ENCODE results near the gene CMTR2. TPM values are rescaled to one million over a fixed set of nuclear protein-coding genes. Genes with fewer than 3 reads are reported as not detected.

CMTR2 gene
- total RNA-seq, 2 experiments from 2014 or later = 14.4 to 15.1 TPM

GRCh38 chr16:71264299-71264698 is 24.9 kb downstream of the CMTR2 start:
- CTCF ChIA-PET = no interaction called here
- peaks cover 7% of the 10 kb centered on the region for H3K27me3 Mint-ChIP-seq (ENCODE audit: low read depth)
- H3K4me1 Mint-ChIP-seq (ENCODE audit: low read depth) = no peaks in the 10 kb centered on the region
- DNase-seq = no peak
- intact Hi-C loops (cut with micrococcal nuclease) = no loop called here
- no peak overlapping the region for H3K4me3 Mint-ChIP-seq
- H3K27ac Mint-ChIP-seq = no peak overlapping the region
- H3K36me3 Mint-ChIP-seq (ENCODE audit: low read depth) = no peaks in the 10 kb centered on the region
- H3K9me3 Mint-ChIP-seq = no peaks in the 10 kb centered on the region

- no peak overlapping the region for H3K4me3 Mint-ChIP-seq
- intact Hi-C loops (cut with micrococcal nuclease) = no loop called here
These were observed 25.6 kb downstream of the CMTR2 start for GRCh38 chr16:71263582-71263981.

GRCh38 chr16:71262391-71262790 is 26.8 kb downstream of the CMTR2 start:
- Mint-ChIP-seq H3K4me3 (no peak overlapping the region), H3K27me3 (ENCODE audit: low read depth) (peaks cover 10% of the 10 kb centered on the region), H3K36me3 (ENCODE audit: low read depth) (no peaks in the 10 kb centered on the region), H3K9me3 (no peaks in the 10 kb centered on the region), H3K27ac (no peak overlapping the region), H3K4me1 (ENCODE audit: low read depth) (no peaks in the 10 kb centered on the region)
- intact Hi-C loops (cut with micrococcal nuclease) = no loop called here
- DNase-seq = no peak
- CTCF ChIA-PET = no interaction called here

More at GRCh38 chr16:71263582-71263981, 25.6 kb downstream of the CMTR2 start:
- DNase-seq = no peak
- no peaks in the 10 kb centered on the region for H3K4me1 Mint-ChIP-seq (ENCODE audit: low read depth)
- H3K27ac Mint-ChIP-seq = no peak overlapping the region
- H3K27me3 Mint-ChIP-seq (ENCODE audit: low read depth) = peaks cover 9% of the 10 kb centered on the region
- H3K36me3 Mint-ChIP-seq (ENCODE audit: low read depth) = no peaks in the 10 kb centered on the region
- CTCF ChIA-PET = no interaction called here
- H3K9me3 Mint-ChIP-seq = no peaks in the 10 kb centered on the region

- Mint-ChIP-seq H3K27ac (no peak overlapping the region), H3K4me3 (no peak overlapping the region), H3K4me1 (ENCODE audit: low read depth) (no peaks in the 10 kb centered on the region), H3K9me3 (no peaks in the 10 kb centered on the region), H3K36me3 (ENCODE audit: low read depth) (no peaks in the 10 kb centered on the region), H3K27me3 (ENCODE audit: low read depth) (peaks cover 13% of the 10 kb centered on the region)
- intact Hi-C loops (cut with micrococcal nuclease) = no loop called here
- CTCF ChIA-PET = no interaction called here
- DNase-seq = no peak
These were observed 28.2 kb downstream of the CMTR2 start for GRCh38 chr16:71260995-71261394.

- peaks cover 13% of the 10 kb centered on the region for H3K27me3 Mint-ChIP-seq (ENCODE audit: low read depth)
- no peaks in the 10 kb centered on the region for H3K36me3 Mint-ChIP-seq (ENCODE audit: low read depth)
- no peak overlapping the region for H3K27ac Mint-ChIP-seq
- CTCF ChIA-PET = no interaction called here
- no peaks in the 10 kb centered on the region for H3K4me1 Mint-ChIP-seq (ENCODE audit: low read depth)
- intact Hi-C loops (cut with micrococcal nuclease) = no loop called here
- H3K9me3 Mint-ChIP-seq = no peaks in the 10 kb centered on the region
- no peak for DNase-seq
- H3K4me3 Mint-ChIP-seq = no peak overlapping the region
These were observed 30.1 kb downstream of the CMTR2 start for GRCh38 chr16:71259086-71259485.

- DNase-seq = no peak
- H3K4me3 Mint-ChIP-seq = no peak overlapping the region
- no peak overlapping the region for H3K27ac Mint-ChIP-seq
- peaks cover 13% of the 10 kb centered on the region for H3K27me3 Mint-ChIP-seq (ENCODE audit: low read depth)
- no peaks in the 10 kb centered on the region for H3K36me3 Mint-ChIP-seq (ENCODE audit: low read depth)
- H3K9me3 Mint-ChIP-seq = no peaks in the 10 kb centered on the region
- intact Hi-C loops (cut with micrococcal nuclease) = no loop called here
- CTCF ChIA-PET = no interaction called here
- no peaks in the 10 kb centered on the region for H3K4me1 Mint-ChIP-seq (ENCODE audit: low read depth)
These were observed 30.8 kb downstream of the CMTR2 start for GRCh38 chr16:71258372-71258771.

GRCh38 chr16:71257768-71258167 is 31.4 kb downstream of the CMTR2 start:
- no peaks in the 10 kb centered on the region for H3K9me3 Mint-ChIP-seq
- intact Hi-C loops (cut with micrococcal nuclease) = no loop called here
- CTCF ChIA-PET = no interaction called here
- DNase-seq = no peak
- H3K27ac Mint-ChIP-seq = no peak overlapping the region
- H3K36me3 Mint-ChIP-seq (ENCODE audit: low read depth) = no peaks in the 10 kb centered on the region
- H3K4me3 Mint-ChIP-seq = no peak overlapping the region
- H3K27me3 Mint-ChIP-seq (ENCODE audit: low read depth) = peaks cover 13% of the 10 kb centered on the region
- H3K4me1 Mint-ChIP-seq (ENCODE audit: low read depth) = no peaks in the 10 kb centered on the region

- no peaks in the 10 kb centered on the region for H3K36me3 Mint-ChIP-seq (ENCODE audit: low read depth)
- no peak for DNase-seq
- H3K27ac Mint-ChIP-seq = no peak overlapping the region
- CTCF ChIA-PET = no interaction called here
- H3K4me1 Mint-ChIP-seq (ENCODE audit: low read depth) = no peaks in the 10 kb centered on the region
- H3K27me3 Mint-ChIP-seq (ENCODE audit: low read depth) = peaks cover 13% of the 10 kb centered on the region
- no peaks in the 10 kb centered on the region for H3K9me3 Mint-ChIP-seq
- intact Hi-C loops (cut with micrococcal nuclease) = no loop called here
- H3K4me3 Mint-ChIP-seq = no peak overlapping the region
These were observed 33.5 kb downstream of the CMTR2 start for GRCh38 chr16:71255721-71256120.

- intact Hi-C loops (cut with micrococcal nuclease) = no loop called here
- Mint-ChIP-seq H3K27ac (no peak overlapping the region), H3K4me1 (ENCODE audit: low read depth) (no peaks in the 10 kb centered on the region), H3K4me3 (no peak overlapping the region), H3K36me3 (ENCODE audit: low read depth) (no peaks in the 10 kb centered on the region), H3K27me3 (ENCODE audit: low read depth) (peaks cover 13% of the 10 kb centered on the region), H3K9me3 (no peaks in the 10 kb centered on the region)
- DNase-seq = no peak
- CTCF ChIA-PET = no interaction called here
These were observed 34.2 kb downstream of the CMTR2 start for GRCh38 chr16:71254832-71255525.

GRCh38 chr16:71250461-71251235 is 38.6 kb downstream of the CMTR2 start:
- no peaks in the 10 kb centered on the region for H3K9me3 Mint-ChIP-seq
- CTCF ChIA-PET = no interaction called here
- H3K4me1 Mint-ChIP-seq (ENCODE audit: low read depth) = no peaks in the 10 kb centered on the region
- H3K4me3 Mint-ChIP-seq = no peak overlapping the region
- H3K36me3 Mint-ChIP-seq (ENCODE audit: low read depth) = no peaks in the 10 kb centered on the region
- no peak overlapping the region for H3K27ac Mint-ChIP-seq
- DNase-seq = no peak
- peaks cover 3% of the 10 kb centered on the region for H3K27me3 Mint-ChIP-seq (ENCODE audit: low read depth)
- intact Hi-C loops (cut with micrococcal nuclease) = no loop called here

GRCh38 chr16:71249399-71249798 is 39.8 kb downstream of the CMTR2 start:
- Mint-ChIP-seq H3K4me3 (no peak overlapping the region), H3K36me3 (ENCODE audit: low read depth) (no peaks in the 10 kb centered on the region)

GRCh38 chr16:71247478-71247877 is 41.7 kb downstream of the CMTR2 start:
- no peak overlapping the region for H3K4me3 Mint-ChIP-seq
- H3K9me3 Mint-ChIP-seq = no peaks in the 10 kb centered on the region
- intact Hi-C loops (cut with micrococcal nuclease) = no loop called here
- no peak overlapping the region for H3K27ac Mint-ChIP-seq
- CTCF ChIA-PET = interaction anchor here (0.9 kb wide), 1 partner anchor 9 kb away, joined by 3 read pairs; no protein-coding TSS in a partner anchor
- no peak for DNase-seq
- H3K4me1 Mint-ChIP-seq (ENCODE audit: low read depth) = no peaks in the 10 kb centered on the region
- H3K27me3 Mint-ChIP-seq (ENCODE audit: low read depth) = peaks cover 3% of the 10 kb centered on the region
- H3K36me3 Mint-ChIP-seq (ENCODE audit: low read depth) = no peaks in the 10 kb centered on the region

More at GRCh38 chr16:71249399-71249798, 39.8 kb downstream of the CMTR2 start:
- intact Hi-C loops (cut with micrococcal nuclease) = no loop called here
- Mint-ChIP-seq H3K27me3 (ENCODE audit: low read depth) (peaks cover 3% of the 10 kb centered on the region), H3K4me1 (ENCODE audit: low read depth) (no peaks in the 10 kb centered on the region), H3K9me3 (no peaks in the 10 kb centered on the region), H3K27ac (no peak overlapping the region)
- DNase-seq = no peak
- CTCF ChIA-PET = interaction anchor here (0.8 to 0.9 kb wide), 2 partner anchors 12 to 441 kb away, joined by 3 read pairs; no protein-coding TSS in a partner anchor

- H3K9me3 Mint-ChIP-seq = no peaks in the 10 kb centered on the region
- CTCF ChIA-PET = no interaction called here
- intact Hi-C loops (cut with micrococcal nuclease) = no loop called here
- no peaks in the 10 kb centered on the region for H3K36me3 Mint-ChIP-seq (ENCODE audit: low read depth)
- no peak for DNase-seq
- H3K4me1 Mint-ChIP-seq (ENCODE audit: low read depth) = no peaks in the 10 kb centered on the region
- H3K4me3 Mint-ChIP-seq = no peak overlapping the region
- no peaks in the 10 kb centered on the region for H3K27me3 Mint-ChIP-seq (ENCODE audit: low read depth)
- no peak overlapping the region for H3K27ac Mint-ChIP-seq
These were observed 42.9 kb downstream of the CMTR2 start for GRCh38 chr16:71246309-71246708.

Measured in activated naive CD4-positive, alpha-beta T cell treated with anti-CD3 and anti-CD28 coated beads for 36 hours (primary cell).